Measurements from ENCODE around the gene DDX17. TPM values are rescaled to one million over a fixed set of nuclear protein-coding genes. Genes with fewer than 3 reads are reported as not detected.

Gene DDX17
- total and polyA plus RNA-seq, 4 donors: 141 to 1,771 (median 262) TPM

- ATAC-seq (ENCODE audit: insufficient read depth, low FRiP score) (no peak), DNase-seq (no peak)
- WGBS, 2 donors: 1% methylated on average over 28 to 75 of the region's 76 CpGs
- Histone ChIP-seq H3K4me3 (peak within 1 kb of the TSS; percentile 12), H3K36me3 (ENCODE audit: control insufficient read depth in 4 of 4, insufficient read depth in 4 of 4, low read length in 4 of 4) (no peaks in the 10 kb centered on the region), H3K9me3 (ENCODE audit: control insufficient read depth in 4 of 4, insufficient read depth in 3 of 4, low read length in 3 of 4) (peaks cover 0 to 3% (median 0%) of the 10 kb centered on the region in 4 donors), H3K27me3 (ENCODE audit: control insufficient read depth in 3 of 3, insufficient read depth in 3 of 3, low read length in 2 of 3) (peaks cover 0 to 62% (median 48%) of the 10 kb centered on the region in 3 donors), H3K27ac (ENCODE audit: low read depth in 1 of 2, low read length in 1 of 2) (peak within 1 kb of the TSS in 1 of 2 donors; percentile 77), H3K9ac (ENCODE audit: insufficient read depth in 1 of 2, low read length in 2 of 2) (no peak within 1 kb of the TSS), H3K4me1 (ENCODE audit: control insufficient read depth in 5 of 5, insufficient read depth in 5 of 5, low read length in 5 of 5) (peaks cover 0 to 5% (median 3%) of the 10 kb centered on the region in 5 donors)
- no peak for TF ChIP-seq CTCF (IDR thresholded peaks at IDR 0.05; ENCODE audit: control extremely low read depth, extremely low read depth)
Measured at GRCh38 chr22:38455076-38455529, 51.0 kb downstream of the DDX17 start, which contains the start of gene KCNJ4. Gene KCNJ4, minus strand, starts transcription at chr22:38455199. Its CDS starts 27,067 bp downstream, at chr22:38428132.

- ATAC-seq (ENCODE audit: insufficient read depth, low FRiP score): no peak
- Histone ChIP-seq H3K9ac (ENCODE audit: insufficient read depth in 1 of 2, low read length in 2 of 2) (no peak overlapping the region), H3K4me1 (ENCODE audit: control insufficient read depth in 5 of 5, insufficient read depth in 5 of 5, low read length in 5 of 5) (peaks cover 0 to 5% (median 3%) of the 10 kb centered on the region in 5 donors), H3K4me3 (peak overlapping the region; percentile 12), H3K36me3 (ENCODE audit: control insufficient read depth in 4 of 4, insufficient read depth in 4 of 4, low read length in 4 of 4) (no peaks in the 10 kb centered on the region), H3K9me3 (ENCODE audit: control insufficient read depth in 4 of 4, insufficient read depth in 3 of 4, low read length in 3 of 4) (peaks cover 0 to 3% (median 0%) of the 10 kb centered on the region in 4 donors), H3K27me3 (ENCODE audit: control insufficient read depth in 3 of 3, insufficient read depth in 3 of 3, low read length in 2 of 3) (peaks cover 0 to 64% (median 44%) of the 10 kb centered on the region in 3 donors), H3K27ac (ENCODE audit: low read depth in 1 of 2, low read length in 1 of 2) (peak overlapping the region in 1 of 2 donors; percentile 75)
- 5 to 8% methylated on average over 26 to 67 of the region's 67 CpGs for WGBS, 2 donors
- DNase-seq: no peak
- TF ChIP-seq CTCF (IDR thresholded peaks at IDR 0.05; ENCODE audit: control extremely low read depth, extremely low read depth): no peak
Measured at GRCh38 chr22:38454353-38455075, 51.6 kb downstream of the DDX17 start.

GRCh38 chr22:38453996-38454352 is 52.1 kb downstream of the DDX17 start:
- peaks cover 0 to 5% (median 3%) of the 10 kb centered on the region in 5 donors for H3K4me1 ChIP-seq (ENCODE audit: control insufficient read depth in 5 of 5, insufficient read depth in 5 of 5, low read length in 5 of 5)
- peaks cover 0 to 64% (median 40%) of the 10 kb centered on the region in 3 donors for H3K27me3 ChIP-seq (ENCODE audit: control insufficient read depth in 3 of 3, insufficient read depth in 3 of 3, low read length in 2 of 3)
- H3K36me3 ChIP-seq (ENCODE audit: control insufficient read depth in 4 of 4, insufficient read depth in 4 of 4, low read length in 4 of 4): no peaks in the 10 kb centered on the region
- no peak overlapping the region for H3K9ac ChIP-seq (ENCODE audit: insufficient read depth in 1 of 2, low read length in 2 of 2)
- WGBS, 2 donors: 28 to 39% methylated on average over 3 of the region's 3 CpGs
- peaks cover 0 to 3% (median 0%) of the 10 kb centered on the region in 4 donors for H3K9me3 ChIP-seq (ENCODE audit: control insufficient read depth in 4 of 4, insufficient read depth in 3 of 4, low read length in 3 of 4)
- ATAC-seq (ENCODE audit: insufficient read depth, low FRiP score): no peak
- no peak for TF ChIP-seq CTCF (IDR thresholded peaks at IDR 0.05; ENCODE audit: control extremely low read depth, extremely low read depth)
- H3K4me3 ChIP-seq: no peak overlapping the region
- no peak for DNase-seq
- peak overlapping the region in 1 of 2 donors; percentile 55 for H3K27ac ChIP-seq (ENCODE audit: low read depth in 1 of 2, low read length in 1 of 2)

Measured in lung (tissue), 12 donors.